Measurements from ENCODE around the gene LIM2. TPM values are rescaled to one million over a fixed set of nuclear protein-coding genes. Genes with fewer than 3 reads are reported as not detected.

The LIM2 gene, protein sequence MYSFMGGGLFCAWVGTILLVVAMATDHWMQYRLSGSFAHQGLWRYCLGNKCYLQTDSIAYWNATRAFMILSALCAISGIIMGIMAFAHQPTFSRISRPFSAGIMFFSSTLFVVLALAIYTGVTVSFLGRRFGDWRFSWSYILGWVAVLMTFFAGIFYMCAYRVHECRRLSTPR
- not detected in 2 replicates for total RNA-seq

DNA sequence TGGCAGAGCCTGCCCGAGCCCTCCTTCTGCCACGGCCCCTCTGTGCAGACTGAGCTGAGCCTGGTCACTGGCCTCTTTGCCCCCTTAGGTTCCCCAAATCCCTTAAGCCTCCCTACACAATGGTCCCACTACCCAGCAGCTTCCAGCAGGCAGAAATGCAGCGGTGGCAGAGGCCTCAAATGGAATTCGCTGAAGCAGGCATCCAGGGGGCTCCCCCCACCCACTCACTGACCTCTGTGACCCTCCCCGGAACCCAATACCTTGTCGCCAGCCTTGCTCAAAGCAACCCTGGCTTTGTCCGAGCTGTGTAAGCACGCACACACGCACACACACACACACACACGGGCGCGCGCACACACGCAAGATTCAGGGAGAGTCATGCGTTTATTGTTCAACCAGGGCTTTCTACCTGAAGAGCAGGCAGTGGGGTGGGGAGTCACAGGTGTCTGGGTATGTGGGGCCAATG lies at the start of gene LIM2:
Gene LIM2 (minus strand): TSS at position 51 of the 466 bp plus-strand sequence. CDS start 531 bp downstream, outside the sequence.

DNA sequence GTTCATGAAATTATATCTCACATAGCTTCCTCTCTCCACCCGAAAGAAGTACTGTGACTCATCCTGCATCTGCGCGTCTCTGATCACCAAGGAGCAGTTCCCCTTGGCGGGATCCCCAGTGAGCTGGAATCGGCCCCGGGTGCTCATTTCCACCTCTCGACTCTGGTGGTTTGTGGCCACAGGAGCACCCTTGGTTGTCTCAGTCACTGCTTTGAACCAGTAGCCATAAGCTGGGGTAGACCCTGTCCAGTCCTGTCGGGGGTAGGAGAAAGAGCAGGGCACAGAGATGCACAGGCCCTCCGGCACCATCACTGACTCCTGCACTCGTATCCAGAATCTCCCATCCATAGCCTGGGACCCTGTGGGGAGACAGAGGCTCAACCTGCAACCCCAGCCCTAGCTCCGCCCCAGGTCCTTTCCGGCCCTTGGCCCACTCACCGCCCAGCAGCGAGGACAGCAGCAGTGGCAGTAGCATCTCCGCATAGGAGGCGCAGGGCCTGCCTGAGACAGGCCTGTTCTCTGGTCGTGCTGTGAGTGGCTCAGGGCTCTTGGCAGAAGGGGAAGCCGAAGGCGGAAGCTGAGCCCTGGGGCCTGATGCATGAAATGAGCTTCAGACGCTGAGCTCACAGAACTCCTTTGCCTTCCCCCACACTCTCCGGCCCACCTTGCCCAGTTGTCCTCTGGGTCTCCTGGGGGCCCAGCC lies 29.5 kb upstream of the LIM2 start, which contains the start of gene SIGLEC10:
Gene SIGLEC10 (minus strand): TSS at position 536 of the 703 bp plus-strand sequence. CDS start 61 bp downstream, at position 475.

DNA sequence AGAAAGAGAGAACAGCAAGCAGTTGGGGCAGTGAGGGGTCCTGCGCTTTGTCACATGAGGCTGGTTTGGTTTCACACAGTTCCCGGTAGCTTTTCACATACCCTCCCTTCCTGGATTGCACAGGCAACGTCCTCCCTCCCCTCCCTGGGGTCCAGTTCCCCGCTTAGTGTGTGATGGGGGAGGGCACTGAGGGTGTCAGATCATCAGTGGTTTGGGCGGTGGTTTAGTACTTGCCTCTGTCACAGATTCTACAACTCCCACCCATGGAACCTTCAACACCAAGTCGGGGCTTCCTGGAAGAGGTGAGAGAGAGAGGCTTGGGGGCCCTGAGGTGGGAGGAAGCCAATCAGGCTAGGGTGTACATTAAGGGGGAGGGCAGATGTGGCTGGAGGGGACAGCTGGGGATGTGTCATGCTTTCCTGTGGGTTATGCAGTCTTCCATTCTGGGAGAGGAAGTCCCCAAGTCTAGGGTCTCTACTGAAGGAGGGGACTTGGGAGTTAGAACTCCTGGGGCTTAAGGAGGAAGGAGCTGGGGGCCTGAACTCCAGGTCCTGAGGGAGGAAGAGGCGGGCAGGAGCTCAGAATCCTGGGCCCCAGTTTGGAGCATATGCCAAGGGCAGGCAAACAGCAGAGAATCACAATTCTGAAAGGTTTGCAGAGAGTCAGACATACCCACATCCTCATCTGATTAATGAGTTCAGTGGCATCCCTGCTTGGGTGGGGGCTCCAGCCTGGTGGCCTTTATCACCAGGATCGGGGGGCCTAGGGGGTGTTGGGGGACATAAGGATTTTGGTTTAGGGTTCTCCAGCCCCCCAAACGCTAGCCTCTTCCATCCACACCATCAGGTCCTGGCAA lies 14.9 kb downstream of the LIM2 start, which contains the start of gene NKG7:
Gene NKG7 (minus strand): TSS at position 6 of the 856 bp plus-strand sequence. CDS start 119 bp downstream, outside the sequence.

DNA sequence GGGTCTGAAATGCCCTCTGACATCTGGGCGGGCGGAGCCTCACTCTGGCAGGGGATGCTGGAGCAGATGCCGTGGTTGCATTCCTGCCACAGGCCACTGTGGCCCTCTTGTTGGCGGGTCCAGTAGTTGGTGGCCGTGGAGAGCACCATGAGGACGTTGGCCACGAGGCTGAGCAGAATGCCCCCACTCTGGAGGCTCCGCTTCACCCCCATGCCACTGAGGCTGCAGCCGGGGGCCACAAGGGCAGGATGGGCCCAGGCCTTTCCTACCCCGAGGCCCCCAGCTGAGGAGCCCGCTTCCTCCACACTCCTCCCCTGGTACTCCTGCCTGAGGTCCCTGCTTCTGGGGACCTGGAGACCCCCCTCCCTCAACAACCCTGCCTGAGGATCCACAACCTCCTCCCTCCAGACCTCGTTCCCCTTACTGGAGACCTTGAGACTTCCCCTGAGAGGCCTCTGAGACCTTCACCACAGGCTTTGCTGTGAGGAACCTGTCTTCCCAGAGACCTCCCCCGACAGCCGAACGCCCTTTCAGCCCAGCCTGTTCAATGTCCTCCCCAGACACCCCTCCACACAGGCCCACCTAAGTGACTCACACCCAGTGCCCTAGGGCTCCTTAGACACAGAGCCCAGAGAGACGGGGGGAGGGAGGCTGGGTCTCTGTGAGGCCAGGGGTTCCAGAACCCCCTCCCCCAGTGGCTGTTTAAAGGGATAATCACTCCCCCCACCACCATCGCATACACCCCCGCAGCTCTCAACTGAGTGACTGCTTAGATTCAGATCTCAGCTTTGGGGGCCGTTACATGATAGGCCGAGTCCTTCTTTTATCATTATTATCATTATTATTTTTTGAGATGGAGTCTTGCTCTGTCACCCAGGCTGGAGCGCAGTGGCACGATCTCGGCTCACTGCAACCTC lies 19.1 kb downstream of the LIM2 start, which contains the start of gene CLDND2:
Gene CLDND2 (minus strand): TSS at position 638 of the 917 bp plus-strand sequence. CDS start 426 bp downstream, at position 212.

DNA sequence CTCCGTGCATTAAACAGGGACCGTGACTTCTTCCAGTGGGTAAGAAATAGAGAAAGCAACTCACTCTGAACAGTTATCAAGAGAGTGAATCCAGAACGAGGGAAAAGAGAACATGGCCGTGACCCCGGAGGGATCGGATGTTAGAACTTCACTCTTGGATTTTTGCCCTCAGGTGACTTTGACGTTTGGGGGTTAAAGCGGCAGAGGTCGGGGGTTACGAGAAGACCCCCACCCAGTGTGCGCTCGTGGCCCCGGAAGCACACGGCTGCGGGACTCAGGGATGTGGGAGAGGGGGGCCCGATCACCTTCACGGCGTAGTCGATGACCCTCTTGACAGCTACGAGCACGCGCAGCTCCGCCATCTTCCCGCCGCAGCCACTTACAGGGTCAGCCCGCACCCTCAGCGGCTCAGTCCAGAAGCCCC lies 21.8 kb downstream of the LIM2 start, which contains the start of gene ETFB:
Gene ETFB (minus strand): TSS at position 424 of the 424 bp plus-strand sequence. CDS start 62 bp downstream, at position 362.

DNA sequence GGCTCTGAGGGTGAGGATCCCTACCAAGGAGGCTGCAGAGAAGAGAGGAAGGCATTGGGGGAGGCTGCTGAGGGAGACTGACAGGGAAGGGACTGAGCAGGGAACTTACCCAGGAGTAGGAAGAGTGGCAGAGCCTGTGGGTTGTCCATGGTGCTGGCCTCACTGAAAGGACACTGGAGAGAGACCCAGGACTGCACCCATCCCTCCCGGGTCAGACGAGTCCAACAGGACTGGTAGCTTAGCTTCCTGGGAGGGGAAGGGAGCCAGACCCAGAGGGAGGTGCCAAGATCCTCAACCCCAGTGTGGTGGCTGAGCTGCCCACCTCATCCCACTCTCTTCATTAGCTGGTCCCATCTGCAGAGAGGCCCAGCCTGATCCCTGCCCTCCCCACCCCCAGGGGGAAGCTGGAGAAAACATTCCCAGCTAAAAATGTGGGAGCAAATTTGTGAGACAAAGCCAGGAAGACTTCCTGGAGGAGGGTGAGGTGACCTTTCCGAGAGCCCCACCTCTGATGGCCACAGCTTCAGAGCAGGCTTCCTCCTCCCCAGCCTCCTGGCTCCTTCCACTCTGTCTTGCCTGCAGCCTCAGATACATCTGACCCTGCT lies 45.7 kb downstream of the LIM2 start, which contains the start of gene VSIG10L:
Gene VSIG10L (minus strand): TSS at position 164 of the 605 bp plus-strand sequence. CDS start 15 bp downstream, at position 149.

Other genes with a start within 250 kb of the LIM2 start
- not detected in 2 replicates for gene SIGLEC7, start 245.7 kb downstream of the LIM2 start, total RNA-seq
- gene CD33, start 162.9 kb downstream of the LIM2 start, total RNA-seq, result not detected in 2 replicates
- not detected in 2 replicates for gene SIGLECL1, start 136.9 kb downstream of the LIM2 start, total RNA-seq
- under 0.01 TPM in 1 of 2 replicates, not detected in the other for gene IGLON5, start 76.3 kb downstream of the LIM2 start, total RNA-seq
- gene VSIG10L, start 45.8 kb downstream of the LIM2 start, total RNA-seq, result 0.38 and 0.85 TPM in 2 replicates
- 107 and 182 TPM in 2 replicates for gene ETFB, start 21.6 kb downstream of the LIM2 start, total RNA-seq
- not detected in 2 replicates for gene CLDND2, start 19.0 kb downstream of the LIM2 start, total RNA-seq
- not detected in 2 replicates for gene NKG7, start 15.3 kb downstream of the LIM2 start, total RNA-seq
- not detected in 2 replicates for gene C19orf84, start 2.6 kb upstream of the LIM2 start, total RNA-seq
- gene SIGLEC10, start 29.7 kb upstream of the LIM2 start, total RNA-seq, result not detected in 2 replicates
- not detected in 2 replicates for gene SIGLEC8, start 70.5 kb upstream of the LIM2 start, total RNA-seq
- not detected in 2 replicates for gene CEACAM18, start 90.6 kb upstream of the LIM2 start, total RNA-seq
- gene SIGLEC12, start 113.8 kb upstream of the LIM2 start, total RNA-seq, result not detected in 2 replicates
- gene SIGLEC6, start 143.7 kb upstream of the LIM2 start, total RNA-seq, result not detected in 2 replicates
- gene ZNF175, start 183.3 kb upstream of the LIM2 start, total RNA-seq, result 31.0 and 56.9 TPM in 2 replicates
- not detected in 2 replicates for gene SIGLEC5, start 242.4 kb upstream of the LIM2 start, total RNA-seq

All from regular cardiac myocyte (primary cell).